T1000 (cell line): ENCODE results near the gene ZNRF1.

ENCODE experiments used
- DNase-seq: peaks from one replicate; lab custom pipeline; 2025; ENCODE audit warnings: mixed read lengths; lab: John Stamatoyannopoulos, UW

The ZNRF1 gene

DNA sequence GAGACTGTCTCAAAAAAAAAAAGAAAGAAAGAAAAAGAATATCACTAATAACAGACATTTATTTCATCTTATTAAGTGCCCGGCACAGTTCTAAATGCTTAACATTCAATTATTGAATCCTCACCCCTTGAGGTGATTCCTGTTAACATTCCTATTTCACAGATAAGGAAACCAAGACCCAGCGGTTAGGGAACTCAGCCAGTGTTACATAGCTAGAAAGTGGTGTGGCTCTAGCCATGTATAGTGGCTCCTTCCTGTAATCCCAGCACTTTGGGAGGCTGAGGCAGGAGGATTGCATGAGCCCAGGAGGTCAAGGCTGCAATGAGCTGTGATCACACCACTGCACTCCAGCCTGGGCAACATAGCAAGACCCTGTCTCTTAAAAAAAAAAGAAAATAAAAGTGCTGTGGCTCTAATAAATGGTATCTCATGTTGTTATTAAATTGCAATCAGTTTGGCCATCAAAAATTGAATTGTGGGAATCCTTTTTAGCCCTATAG lies 28.1 kb downstream of the ZNRF1 start:
- DNase-seq = no peak

GRCh38 chr16:75027520-75028300 lies 28.9 kb downstream of the ZNRF1 start:
- DNase-seq = no peak

- DNase-seq = no peak
Observed at GRCh38 chr16:75028544-75029135, 29.8 kb downstream of the ZNRF1 start.

DNA sequence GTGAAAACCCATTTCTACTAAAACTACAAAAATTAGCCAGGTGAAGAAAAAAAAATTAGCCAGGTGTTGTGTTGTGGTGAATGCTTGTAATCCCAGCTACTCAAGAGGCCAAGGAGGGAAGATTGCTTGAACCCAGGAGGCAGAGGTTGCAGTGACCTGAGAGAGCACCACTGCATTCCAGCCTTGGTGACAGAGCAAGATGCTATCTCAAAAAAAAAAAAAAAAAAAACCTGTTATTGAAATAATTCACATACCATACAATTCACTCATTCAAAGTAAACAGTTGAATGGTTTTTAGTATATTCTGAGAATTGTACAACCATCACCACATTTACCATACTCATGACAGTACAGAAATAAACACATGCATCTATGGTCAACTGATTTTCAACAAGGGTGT lies 31.0 kb downstream of the ZNRF1 start:
- DNase-seq = no peak

GRCh38 chr16:75032655-75033054 lies 33.8 kb downstream of the ZNRF1 start:
- DNase-seq = no peak

GRCh38 chr16:75035410-75035968 lies 36.7 kb downstream of the ZNRF1 start:
- no peak for DNase-seq

DNA sequence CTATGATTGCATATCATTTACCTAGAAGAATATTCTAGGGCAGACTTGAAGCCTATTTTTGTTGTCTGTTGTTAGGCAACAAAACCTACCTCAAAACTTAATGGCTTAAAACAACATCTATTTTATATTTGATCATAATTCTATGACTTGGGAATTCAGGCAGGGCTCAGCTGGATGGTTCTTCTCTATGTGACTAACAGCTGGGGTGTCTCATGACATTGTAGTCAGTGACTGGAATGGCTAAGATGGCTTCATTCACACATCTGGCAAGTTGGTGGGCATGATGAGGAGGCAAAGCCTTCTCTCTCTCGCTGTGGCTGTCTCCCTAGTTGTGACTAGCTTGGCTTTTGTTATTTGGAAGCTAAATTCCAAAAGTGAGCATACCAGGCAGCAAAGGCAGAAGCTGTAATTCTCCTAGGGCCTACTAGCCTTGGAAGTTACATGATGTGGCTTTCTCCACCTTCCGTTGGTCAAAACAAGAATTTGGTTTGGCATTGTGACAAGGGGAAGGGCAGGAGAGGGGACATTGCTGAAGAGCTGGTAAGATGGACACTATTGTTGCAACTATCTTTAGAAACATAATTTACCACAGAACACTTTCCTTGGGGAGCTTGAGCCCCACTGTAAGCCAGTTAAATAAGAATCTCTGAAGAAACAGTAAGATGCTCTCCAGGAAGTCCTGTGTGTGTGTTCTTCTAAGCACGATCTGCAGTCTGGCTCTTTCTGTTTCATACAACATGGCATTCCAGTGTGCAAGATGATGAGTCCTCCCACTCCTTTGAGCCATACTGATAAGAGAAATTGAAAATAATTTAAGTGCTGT lies 39.4 kb downstream of the ZNRF1 start:
- DNase-seq = no peak

DNA sequence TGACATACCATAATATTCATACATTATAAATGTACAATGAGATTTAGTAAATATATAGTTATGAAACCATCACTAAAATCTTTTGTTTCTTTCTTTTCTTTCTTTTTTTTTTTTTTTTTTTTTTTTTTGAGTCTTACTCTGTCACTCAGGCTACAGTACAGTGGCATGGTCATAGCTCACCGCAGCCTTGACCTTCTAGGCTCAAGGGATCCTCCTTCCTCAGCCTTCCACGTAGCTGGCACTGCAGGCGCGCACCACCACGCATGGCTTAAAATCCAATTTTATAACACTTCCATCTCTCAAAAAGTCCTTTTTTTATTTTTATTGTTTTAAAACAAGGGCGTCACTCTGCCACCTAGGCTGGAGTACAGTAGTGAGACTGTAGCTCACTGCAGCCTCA lies 41.1 kb downstream of the ZNRF1 start:
- no peak for DNase-seq

DNA sequence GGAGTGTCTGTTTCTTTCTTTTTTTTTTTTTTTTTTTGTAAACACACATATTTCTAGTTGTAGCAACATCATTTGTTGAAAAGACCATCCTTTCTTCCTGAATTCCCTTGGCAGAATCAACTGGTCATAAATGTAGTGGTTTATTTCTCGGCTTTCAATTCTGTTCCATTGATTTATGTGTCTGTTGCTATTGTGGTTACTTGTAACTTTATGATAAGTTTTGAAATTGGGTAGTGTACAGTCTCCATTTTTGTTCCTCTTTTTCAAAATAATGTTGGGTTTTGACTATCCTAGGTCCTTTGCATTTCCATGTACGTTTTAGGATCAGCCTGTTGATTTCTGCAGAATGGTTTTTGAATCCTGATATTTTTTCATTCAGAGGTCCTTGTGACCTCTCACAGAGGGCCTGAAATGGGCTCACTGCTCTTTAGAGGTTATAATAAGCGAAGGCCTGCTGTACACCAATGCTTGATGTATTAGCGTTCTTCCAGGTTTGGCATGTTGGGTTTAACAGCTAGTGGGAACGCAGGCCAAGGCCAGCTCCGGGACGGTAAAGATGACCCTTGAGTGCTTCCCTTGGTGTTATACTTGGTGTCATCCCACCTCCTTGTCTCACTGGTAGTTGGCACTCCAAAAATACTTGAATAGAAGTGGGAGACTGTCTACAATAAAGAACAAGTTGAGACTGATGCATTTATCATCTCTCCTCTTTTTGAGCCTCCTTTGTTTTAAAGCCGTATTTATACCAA lies 43.8 kb downstream of the ZNRF1 start:
- DNase-seq = no peak

GRCh38 chr16:75043175-75043895 lies 44.5 kb downstream of the ZNRF1 start:
- no peak for DNase-seq

GRCh38 chr16:75044800-75045361 lies 46.1 kb downstream of the ZNRF1 start:
- DNase-seq = no peak

DNA sequence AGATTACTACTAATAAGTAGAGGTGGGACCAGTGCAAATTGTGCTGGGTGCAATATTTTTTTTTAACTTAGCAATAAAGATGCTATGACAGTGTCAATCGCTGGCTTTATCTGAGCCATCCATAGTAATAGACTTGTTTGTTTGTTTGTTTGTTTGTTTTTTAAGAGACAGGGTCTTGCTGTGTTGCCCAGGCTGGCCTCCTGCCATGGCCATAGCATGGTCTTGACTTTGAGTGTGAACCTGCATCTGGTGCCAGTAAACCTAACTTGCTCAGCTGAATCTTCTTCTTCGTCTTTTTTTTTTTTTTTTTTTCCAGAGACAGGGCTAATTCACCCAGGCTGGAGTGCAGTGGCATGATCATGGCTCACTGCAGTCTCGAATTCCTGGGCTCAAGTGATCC lies 46.6 kb downstream of the ZNRF1 start:
- DNase-seq = no peak

- no peak for DNase-seq
Observed at GRCh38 chr16:75048054-75048453, 49.2 kb downstream of the ZNRF1 start.

DNA sequence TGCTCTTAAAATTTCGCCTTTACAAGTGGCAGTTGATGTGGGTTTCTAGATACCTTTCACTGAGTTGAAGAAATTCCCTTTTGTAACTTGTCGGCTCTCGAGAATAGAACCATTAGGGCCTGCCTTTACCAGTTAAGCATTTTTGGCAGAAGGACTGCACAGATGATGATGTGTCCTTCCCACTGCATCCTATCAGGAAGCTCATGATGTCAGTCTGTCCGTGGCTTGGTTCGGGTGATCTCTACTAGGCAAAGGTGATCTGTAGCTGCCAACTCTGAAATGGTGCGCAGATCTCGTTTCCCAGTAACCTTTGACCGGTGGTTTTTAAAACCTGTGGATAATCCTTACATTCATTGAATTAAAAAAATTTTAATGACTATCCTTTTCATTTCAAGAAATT lies 49.7 kb downstream of the ZNRF1 start:
- no peak for DNase-seq

GRCh38 chr16:75052481-75053202 lies 53.8 kb downstream of the ZNRF1 start:
- DNase-seq = no peak

GRCh38 chr16:75053791-75054555 lies 55.1 kb downstream of the ZNRF1 start:
- no peak for DNase-seq

DNA sequence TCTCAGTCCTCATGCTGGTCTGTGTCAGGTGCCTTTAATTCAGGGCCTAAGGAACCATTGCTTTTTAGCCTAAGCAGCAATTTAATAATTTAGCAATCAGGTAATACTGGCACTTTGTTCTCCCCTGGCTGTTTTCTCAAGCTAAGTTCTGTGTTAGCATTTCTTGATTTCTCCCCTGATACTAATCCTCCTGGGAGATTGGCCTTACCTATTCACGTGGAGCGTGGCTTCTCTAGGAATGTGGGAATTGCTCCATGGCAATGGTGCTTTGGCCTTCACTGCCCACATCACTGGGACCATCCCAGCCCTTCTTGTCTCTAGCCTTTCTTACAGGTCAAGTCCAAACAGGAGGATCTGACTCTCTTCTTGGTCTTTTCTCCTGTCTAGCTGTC lies 55.7 kb downstream of the ZNRF1 start:
- DNase-seq = no peak

- no peak for DNase-seq
Observed at GRCh38 chr16:75058806-75059205, 60.0 kb downstream of the ZNRF1 start.

GRCh38 chr16:75059411-75059810 lies 60.6 kb downstream of the ZNRF1 start:
- no peak for DNase-seq
